Coronary artery (tissue), 2 donors: ENCODE results near the gene HACD4.

Experiments
- DNase-seq: peaks from one replicate; pipeline ENCODE4 v3.0.0-alpha.2; 2017; ENCODE audit warnings: low spot score
- H3K27ac ChIP-seq, 2 donors: fragments of 200-600 bp; sonication (generic); one replicate each; pipeline ENCODE4 v1.5.1; 2016 to 2019
- H3K4me3 ChIP-seq: fragments of 200-600 bp; sonication (generic); 2 replicates; pipeline ENCODE4 v1.5.1; 2016; ENCODE audit warnings: mild to moderate bottlenecking, moderate library complexity
- CTCF ChIP-seq: fragments of 200-600 bp; sonication (generic); IDR thresholded peaks from one replicate; pipeline ENCODE4 v1.5.1; 2019; ENCODE audit warnings: antibody characterized with exemption

Gene HACD4

DNA sequence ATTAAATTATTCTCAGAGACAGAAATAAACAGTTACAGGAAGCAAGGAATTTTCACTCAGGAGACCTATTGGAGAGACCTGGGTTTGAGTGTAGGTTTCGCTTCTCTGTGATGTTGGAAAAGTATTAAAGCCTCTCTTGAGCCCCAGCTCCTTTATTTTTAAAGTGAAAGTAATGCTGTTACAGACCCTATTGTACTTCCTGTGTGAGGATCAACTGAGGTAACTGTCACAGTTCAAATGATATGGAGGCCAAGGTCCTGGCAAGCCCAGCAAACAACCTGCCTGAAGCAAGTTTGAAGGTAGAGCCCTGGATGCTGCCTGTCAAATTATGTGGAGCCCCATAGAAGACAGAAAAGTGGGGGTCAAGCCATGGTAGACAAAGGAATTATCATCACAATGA lies 7.9 kb upstream of the HACD4 start:
- no peak overlapping the region for H3K27ac ChIP-seq
- DNase-seq, result no peak
- TF ChIP-seq CTCF, result no peak
- no peak overlapping the region for H3K4me3 ChIP-seq

- TF ChIP-seq CTCF, result no peak
- no peak for DNase-seq
- Histone ChIP-seq H3K4me3 (no peak overlapping the region), H3K27ac (no peak overlapping the region)
Observed at GRCh38 chr9:21037278-21037677, 5.8 kb upstream of the HACD4 start.

DNA sequence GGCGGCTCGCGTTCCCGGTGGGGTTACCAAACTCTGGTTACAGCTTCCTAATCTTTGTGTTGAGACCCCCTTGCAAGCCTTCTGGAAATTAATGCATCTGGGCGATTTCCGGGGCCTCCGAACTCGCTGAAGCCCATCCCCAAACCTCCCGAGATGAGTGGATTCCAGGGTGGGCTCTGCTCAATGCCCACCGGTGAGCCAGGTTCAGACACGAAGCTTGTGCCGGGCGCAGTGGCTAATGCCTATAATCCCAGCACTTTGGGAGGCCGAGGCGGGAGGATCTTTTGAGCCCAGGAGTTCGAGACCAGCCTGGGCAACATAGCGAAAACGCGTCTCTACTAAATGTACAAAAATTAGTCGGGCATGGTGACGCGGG lies 356 bp upstream of the HACD4 start:
- Histone ChIP-seq H3K4me3 (peak overlapping the region; percentile 74), H3K27ac (peak overlapping the region; percentile 62 to 86)
- no peak for TF ChIP-seq CTCF
- DNase-seq, result no peak

DNA sequence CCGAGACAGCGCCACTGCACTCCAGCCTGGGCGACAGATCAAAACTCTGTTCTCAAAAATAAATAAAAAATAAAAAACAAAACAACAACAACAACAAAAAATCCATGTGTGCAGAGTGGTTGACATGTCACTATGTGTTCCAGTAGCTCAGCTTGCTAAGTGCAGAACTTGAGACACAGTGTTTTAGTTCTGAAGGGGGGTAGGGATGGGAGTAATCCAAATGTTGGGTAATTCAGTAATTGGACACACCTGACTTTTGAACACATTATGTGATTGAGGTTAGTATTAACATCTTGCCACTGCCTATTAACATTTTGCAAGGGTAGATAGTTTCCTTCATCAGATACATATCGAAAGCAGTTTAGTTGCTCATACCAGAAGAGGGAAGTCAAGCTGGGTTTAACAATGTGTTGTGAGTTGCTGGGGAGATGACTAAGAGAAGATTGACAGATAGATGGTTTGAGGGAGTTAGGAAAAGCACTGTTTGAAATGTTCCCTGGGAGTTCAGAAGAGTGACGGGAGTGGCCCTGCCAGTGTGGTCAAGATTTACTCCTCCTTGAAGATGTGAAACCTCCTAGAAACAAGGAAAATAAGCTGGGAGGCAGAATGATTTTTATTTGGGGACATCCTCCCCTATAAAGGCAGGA lies 928 bp downstream of the HACD4 start:
- no peak for DNase-seq
- H3K27ac ChIP-seq, result peak overlapping the region; percentile 62 to 86
- no peak for TF ChIP-seq CTCF
- peak overlapping the region; percentile 74 for H3K4me3 ChIP-seq

GRCh38 chr9:21029661-21030060 lies 1.8 kb downstream of the HACD4 start:
- Histone ChIP-seq H3K27ac (no peak overlapping the region), H3K4me3 (no peak overlapping the region)
- no peak for DNase-seq
- TF ChIP-seq CTCF, result no peak

DNA sequence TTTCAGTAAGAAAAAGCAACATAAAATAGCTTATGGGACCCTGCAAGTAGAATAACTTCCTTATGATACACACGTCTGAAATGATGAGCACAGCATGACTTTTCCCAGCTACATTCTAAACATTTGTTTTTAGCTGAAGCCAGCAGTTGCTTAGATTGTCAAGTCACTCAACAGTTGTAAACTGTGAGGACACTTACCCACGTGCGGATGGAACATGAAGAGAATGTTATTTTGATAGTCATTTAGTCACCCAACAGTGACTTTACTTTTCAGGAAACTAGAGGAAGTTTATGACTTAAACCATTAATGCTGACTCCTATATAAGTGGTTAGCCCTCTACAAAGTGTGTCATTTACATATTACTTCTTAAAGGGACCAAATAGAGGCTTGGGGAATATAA lies 3.0 kb downstream of the HACD4 start:
- H3K27ac ChIP-seq, result peak overlapping the region in 1 of 2 donors; percentile 10
- no peak for TF ChIP-seq CTCF
- no peak overlapping the region for H3K4me3 ChIP-seq
- no peak for DNase-seq

DNA sequence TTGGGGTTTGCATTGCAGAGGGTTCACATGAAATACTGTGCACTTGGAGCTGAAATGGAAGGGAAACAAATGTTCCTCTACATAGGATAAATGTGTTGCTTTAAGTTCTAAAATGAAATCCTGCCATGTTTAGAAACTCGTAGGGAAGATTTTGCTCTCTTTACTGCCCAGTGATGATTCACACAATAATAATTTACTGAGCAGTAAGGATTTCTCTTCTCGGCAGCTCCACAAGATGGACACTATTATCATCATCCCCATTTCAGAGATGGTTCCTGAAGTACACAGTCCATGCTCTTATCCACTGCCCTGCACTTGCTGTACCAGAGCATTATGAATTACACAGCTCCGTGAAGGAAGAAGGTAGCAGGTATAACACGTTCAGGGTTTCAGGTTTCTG lies 4.1 kb downstream of the HACD4 start:
- Histone ChIP-seq H3K4me3 (no peak overlapping the region), H3K27ac (no peak overlapping the region)
- no peak for TF ChIP-seq CTCF
- DNase-seq, result no peak
